GM21737 (cell line): Measurements from ENCODE around the gene PADI1.

ENCODE experiments used
- ATAC-seq: cut with Tn5 transposase; IDR thresholded peaks from one replicate; pipeline ENCODE4 v1.9.1; 2021; ENCODE audit warnings: mild to moderate bottlenecking, moderate library complexity; ENCODE audit not compliant: unreplicated experiment

Gene PADI1

GRCh38 chr1:17265950-17266349 lies 61.0 kb downstream of the PADI1 start:
- ATAC-seq: no peak

DNA sequence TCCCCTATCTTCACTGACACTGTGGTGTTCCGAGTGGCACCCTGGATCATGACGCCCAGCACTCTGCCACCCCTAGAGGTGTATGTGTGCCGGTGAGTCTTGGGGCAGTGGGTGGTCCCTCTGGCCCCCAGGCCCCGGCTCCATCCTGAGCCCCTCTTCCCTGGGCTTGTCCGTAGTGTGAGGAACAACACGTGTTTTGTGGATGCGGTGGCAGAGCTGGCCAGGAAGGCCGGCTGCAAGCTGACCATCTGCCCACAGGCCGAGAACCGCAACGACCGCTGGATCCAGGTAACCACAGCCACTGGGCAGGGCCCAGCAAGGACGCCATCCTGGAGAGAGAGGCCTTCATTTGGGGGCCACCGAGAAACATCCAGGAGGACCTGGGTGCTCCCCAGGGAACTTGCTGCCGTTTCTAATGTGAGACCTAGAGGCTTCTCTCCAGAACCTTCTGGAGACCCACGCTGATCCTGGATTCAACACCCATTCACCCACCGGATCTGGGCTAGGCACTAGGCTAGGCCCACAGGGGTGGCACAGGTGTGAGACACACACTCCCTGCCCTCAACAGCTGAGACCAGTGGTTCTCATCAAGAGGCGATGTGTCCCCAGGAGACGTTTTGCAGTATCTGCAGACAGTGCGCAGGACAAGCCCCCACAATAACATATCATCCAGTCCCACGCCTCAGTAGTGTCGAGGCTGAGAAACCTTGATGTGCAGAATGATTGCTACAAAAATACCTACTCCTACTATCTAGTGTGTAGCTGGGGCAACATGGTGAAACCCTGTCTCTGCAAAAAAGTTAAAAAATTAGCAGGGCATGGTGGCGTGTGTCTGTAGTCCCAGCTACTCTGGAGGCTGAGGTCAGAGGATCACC lies 66.2 kb downstream of the PADI1 start:
- ATAC-seq: no peak

DNA sequence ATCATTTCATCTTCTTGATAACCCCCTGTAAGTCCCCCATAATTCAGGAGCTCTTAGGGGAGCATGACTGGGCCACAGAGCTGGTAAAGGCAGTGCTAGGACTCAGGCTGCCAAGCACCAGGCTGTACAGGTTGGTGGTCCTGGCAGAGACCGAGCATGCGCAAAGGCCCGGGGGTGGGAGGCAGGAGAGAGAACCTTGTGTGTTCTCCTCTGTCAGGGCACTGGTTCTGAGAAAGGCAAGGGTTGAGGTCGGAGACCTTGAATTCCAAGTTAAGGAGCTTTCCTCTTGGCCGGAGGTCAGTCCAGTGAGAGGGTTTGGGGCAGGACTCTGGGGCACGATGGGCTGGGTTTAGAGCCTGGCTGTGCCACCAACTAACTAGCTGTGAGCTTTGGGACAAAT lies 67.1 kb downstream of the PADI1 start:
- ATAC-seq: no peak

- ATAC-seq: no peak
These were observed 67.7 kb downstream of the PADI1 start for GRCh38 chr1:17272646-17273045.

- no peak for ATAC-seq
These were observed 68.2 kb downstream of the PADI1 start for GRCh38 chr1:17273096-17273495.

DNA sequence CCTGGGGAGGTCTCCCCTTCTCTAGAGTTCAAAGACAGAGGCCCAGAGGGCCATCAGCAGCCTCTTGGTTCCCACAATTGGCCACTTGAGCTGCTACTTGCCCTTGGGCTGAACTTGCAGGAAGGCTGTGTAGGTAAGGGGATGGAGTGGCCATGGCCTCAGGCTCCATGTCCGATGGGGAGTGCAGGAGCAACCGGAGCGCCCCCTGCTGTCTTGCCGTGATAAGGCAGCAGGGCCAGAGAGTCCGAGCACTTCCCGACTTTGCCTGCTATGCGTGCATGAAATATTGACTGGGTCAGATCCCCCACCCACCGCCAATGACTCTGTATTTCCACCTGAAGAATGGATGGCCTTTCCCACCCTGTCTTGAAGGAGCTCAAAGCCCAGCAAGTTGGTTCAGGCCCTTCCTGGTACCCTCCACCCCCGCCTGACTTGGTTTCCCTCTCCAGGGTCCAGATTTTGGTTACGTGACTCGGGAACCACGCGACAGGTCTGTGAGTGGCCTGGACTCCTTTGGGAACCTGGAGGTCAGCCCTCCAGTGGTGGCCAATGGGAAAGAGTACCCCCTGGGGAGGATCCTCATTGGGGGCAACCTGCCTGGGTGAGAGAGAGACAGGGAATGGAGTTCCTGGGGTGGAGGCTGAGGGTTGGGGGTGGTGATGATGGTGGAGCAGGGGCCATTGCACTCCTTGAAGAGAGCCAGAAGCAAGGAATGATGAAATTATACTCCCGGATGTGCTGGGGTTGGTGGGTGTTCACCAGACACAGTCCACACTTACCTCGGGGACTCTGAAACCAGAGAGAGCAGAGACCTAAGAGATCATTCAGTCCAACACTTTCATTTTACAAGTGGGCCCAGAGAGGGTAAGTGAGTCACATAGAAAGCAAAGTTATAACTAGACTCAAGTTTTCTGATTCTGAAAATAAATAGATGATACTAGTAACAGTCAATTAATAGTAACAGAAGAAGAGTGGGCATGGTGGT lies 69.5 kb downstream of the PADI1 start:
- ATAC-seq: no peak

DNA sequence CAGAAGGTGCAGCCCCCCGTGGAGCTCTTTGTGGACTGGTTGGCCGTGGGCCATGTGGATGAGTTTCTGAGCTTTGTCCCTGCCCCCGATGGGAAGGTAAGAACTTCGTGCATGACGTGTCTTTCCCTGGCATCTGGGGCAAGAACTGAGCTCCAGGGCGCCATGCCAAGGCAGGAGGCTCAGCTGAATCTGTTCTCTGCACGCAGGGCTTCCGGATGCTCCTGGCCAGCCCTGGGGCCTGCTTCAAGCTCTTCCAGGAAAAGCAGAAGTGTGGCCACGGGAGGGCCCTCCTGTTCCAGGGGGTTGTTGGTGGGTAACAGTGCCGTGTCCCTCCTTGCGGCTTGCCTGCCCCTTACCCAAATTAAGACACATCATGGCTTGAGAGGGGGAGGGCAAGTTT lies 71.6 kb downstream of the PADI1 start:
- ATAC-seq: no peak

- ATAC-seq: no peak
These were observed 72.7 kb downstream of the PADI1 start for GRCh38 chr1:17277511-17278159.

DNA sequence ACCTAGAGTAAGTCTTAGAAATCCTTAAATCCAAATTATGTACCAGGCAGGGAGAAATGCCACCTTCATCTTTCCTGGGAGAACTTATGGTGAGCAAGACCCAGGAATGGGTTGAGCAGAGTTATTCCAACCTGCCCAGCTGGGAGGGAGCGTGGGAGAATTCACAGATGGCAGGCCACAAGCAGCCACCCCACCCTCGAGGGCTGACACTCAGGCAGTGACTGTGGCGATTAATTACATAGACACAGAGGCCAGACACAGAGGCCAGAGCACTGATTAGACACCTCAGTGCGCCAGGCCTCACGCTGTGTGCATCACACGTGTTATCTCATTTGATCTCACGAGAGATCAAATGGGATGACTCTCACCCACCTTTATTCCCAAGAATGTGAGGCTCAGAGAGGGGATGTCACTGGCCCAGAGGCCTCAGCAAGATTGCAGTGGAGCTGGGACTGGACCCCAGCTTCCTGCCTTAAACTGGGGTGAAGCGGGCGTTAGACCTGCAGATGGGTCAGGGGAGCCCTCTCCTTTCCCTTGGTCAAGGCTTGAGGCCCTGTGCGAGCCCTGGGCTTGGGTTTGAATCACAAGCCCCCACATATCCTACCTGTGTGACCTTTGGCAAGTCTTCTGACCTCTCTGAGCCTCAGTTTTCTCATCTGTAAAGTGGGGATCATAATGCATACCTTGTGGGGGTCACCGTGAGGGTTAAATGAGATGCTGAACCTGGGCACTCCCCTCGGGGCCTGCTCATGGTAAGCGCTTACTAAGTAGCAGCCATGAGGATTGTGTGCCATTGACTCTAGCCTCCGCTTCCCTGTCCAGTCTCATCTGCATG lies 74.3 kb downstream of the PADI1 start:
- no peak for ATAC-seq

GRCh38 chr1:17280436-17280835 lies 75.5 kb downstream of the PADI1 start:
- ATAC-seq: no peak

DNA sequence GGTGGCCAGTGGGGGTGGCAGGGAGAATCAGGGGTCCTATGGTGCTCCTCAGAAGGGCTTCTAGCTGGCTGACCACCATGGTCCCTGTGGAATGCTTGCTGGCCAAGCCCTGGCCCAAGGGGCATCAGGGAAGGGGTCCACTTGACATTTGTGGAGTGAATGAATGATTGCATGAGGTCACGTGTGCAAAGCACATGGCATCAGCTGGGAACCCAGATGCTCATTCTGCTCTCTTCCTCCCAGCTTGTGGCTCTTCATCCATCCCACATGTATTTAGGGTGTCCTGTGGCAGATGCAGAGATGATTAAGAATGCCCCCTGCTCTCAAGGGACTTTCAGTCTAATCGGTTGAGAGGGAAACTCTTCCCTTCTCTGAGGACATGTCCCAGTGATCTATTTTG lies 76.0 kb downstream of the PADI1 start:
- no peak for ATAC-seq

GRCh38 chr1:17281775-17282181 lies 76.8 kb downstream of the PADI1 start:
- ATAC-seq: no peak

DNA sequence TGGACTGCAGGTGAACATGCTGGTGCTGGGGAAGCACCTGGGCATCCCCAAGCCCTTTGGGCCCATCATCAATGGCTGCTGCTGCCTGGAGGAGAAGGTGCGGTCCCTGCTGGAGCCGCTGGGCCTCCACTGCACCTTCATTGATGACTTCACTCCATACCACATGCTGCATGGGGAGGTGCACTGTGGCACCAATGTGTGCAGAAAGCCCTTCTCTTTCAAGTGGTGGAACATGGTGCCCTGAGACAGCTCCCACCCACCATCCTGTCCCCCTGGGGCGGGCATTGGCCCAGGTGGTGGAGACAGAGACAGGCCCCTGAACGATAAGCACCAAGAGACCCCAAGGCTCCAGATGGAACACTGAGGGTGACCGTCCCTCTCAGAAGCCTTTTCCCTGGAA lies 77.9 kb downstream of the PADI1 start:
- no peak for ATAC-seq

DNA sequence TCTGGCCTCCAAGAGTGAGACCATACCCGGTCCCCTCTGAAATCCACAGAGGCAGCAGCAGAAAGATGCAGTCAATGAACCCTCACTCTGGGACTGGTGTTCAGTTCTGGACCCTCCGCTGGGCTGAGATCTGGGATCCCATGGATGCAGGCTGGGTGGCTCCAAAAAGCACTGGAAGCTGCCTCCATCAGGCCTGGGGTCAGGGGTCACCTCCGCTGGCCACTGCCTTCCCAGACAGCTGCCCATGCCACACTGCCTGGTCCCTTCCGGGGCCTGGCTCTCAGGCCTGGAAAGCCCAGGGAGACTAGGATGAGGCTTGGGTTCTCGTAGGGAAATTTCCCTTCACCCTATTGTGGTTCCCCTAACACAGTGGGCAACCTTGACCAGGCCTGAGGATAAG lies 81.7 kb downstream of the PADI1 start:
- ATAC-seq: no peak

DNA sequence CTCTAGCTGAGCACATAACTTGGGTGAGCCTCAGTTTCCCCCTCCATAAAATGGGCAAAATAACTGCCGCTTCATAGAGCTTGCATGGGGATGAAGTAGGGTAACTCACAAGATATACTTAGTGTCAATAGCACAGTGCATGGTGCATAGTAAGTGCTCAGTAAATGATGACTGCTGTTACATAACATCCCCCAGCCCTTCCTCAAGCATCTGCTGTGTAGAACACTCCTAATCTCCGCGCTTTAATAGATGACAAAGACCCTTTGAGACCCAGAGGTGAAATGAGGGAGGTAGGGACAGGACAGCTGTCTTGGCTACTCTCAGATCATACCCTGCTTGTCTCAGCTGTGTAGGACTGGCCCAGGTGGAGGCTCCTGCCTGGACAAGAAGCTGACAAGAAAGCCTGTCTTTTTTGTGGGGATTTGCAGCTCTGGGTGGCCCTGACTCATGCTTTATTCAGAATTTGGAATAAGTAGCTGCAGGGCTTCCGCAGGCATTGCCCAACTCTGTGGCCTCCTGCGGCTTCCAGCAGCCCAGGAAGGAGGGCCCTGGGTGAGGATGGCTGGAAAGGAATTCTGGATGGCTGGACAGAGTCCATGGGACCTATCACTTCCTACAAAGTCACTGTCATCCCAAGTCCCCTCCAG lies 82.3 kb downstream of the PADI1 start:
- ATAC-seq: no peak

DNA sequence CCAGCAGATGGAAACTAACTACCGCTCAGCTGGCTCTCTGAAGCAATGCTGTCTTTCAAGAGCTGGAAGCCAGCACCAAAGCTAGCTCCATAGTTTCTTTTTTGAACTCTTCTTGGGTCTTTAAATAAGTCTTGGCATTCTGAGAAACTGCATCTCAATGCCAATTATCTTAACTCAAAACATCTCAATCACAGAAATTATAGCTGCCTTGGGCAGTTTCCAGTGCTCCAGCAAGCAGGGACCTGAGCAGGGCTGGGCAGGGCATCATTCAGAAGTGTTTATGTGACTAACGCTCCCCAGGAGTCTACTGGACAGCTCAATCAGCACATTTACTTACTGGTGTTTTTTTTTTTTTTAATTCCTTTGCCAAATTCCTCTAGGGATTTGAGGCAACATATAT lies 84.8 kb downstream of the PADI1 start:
- no peak for ATAC-seq

DNA sequence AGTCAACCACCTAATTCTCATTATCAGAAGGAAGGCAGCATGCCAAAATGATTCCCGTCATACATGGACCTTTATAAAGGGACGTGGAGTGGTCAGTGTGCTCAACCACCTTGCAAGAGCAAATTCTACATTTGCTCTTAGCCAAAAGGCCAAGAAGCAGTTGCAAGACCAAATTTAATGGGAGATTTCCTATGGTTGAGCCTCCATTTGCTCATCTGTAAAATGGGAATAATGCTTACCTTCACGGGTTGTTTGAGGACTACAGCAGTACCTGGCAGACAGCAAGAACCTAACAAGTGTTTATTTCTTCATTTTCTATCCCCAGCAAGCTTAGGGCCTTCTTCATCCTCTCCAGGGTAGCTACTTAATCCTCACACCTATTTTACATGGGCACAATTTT lies 85.6 kb downstream of the PADI1 start:
- ATAC-seq: no peak

DNA sequence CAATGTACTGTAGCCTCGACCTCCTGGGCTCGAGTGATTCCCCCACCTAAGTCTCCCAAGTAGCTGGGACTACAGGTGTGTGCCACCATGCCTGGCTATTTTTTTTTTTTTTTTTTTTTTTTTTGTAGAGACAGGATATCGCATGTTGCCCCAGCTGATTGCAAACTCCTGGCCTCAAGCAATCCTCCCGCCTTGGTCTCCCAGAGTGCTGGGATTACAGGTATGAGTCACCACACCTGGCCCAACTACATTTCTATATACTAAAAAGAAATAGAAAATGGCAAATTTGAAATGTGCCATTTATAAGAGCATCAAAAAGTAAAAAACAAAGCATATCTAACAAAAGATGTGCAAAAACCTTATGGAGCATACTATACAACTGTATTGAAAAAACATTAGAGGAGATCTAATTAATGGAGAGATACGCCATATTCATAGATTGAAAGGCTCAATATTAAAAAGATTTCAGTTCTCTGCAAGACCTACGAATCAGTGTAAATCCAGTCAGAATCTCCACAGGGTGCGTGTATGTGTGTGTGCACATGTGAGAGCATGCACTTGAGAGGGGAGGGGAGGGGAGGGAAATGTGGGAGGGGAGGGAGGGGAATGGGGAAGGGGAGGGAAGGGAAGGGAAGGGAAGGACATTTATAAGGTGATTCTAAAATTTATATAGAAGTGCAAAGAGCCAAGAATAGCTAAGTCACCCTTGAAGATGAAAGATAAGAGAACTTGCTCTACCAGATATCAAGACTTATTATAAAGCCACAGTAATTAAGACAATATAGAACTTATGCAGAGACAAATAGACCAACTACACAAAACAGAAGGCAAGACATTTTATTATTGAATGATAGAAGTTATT lies 87.6 kb downstream of the PADI1 start:
- ATAC-seq: no peak
